Peyer's patch (tissue), 4 donors: ENCODE results near the gene PSMD13. TPM values are rescaled to one million over a fixed set of nuclear protein-coding genes. Genes with fewer than 3 reads are reported as not detected.

Experiments used
- DNase-seq, 3 donors: peaks; one replicate each; pipeline ENCODE4 v3.0.0-alpha.2; 2017 to 2019
- H3K27ac ChIP-seq, 4 donors: fragments of 200-600 bp; sonication (generic); one replicate each; pipeline ENCODE4 v1.5.1; 2016 to 2019
- H3K27me3 ChIP-seq, 2 donors: fragments of 200-600 bp; sonication (generic); one replicate each; pipeline ENCODE4 v1.5.1; 2019
- H3K36me3 ChIP-seq, 3 donors: fragments of 200-600 bp; sonication (generic); one replicate each; pipeline ENCODE4 v1.5.1; 2016 to 2019
- H3K4me1 ChIP-seq, 4 donors: fragments of 200-600 bp; sonication (generic); one replicate each; pipeline ENCODE4 v1.5.1; 2016 to 2019
- H3K4me3 ChIP-seq, 4 donors: fragments of 200-600 bp; sonication (generic); 1 replicate in 3 of 4; 2 replicates in 1 of 4; pipeline ENCODE4 v1.5.1; 2016 to 2019; ENCODE audit warnings: mild to moderate bottlenecking in 1 of 4
- H3K9me3 ChIP-seq, 4 donors: fragments of 200-600 bp; sonication (generic); one replicate each; pipeline ENCODE4 v1.5.1; 2016 to 2019; ENCODE audit warnings: mild to moderate bottlenecking in 1 of 4
- POLR2A ChIP-seq, 2 donors: fragments of 450-650 bp; IDR thresholded peaks; one replicate each; pipeline ENCODE4 v1.5.1; 2017; ENCODE audit warnings: antibody characterized with exemption in 2 of 2, mild to moderate bottlenecking in 2 of 2, moderate library complexity in 2 of 2
- total RNA-seq, 4 donors: library from RNA; depleted of rRNA; stranded (reverse); fragments of >200 nt; gene quantifications; one replicate each; pipeline ENCODE4 v1.1.0, GENCODE V29; 2016
- TF ChIP-seq, protein P1 (sequence below), 6 experiments: fragments of 450-650 bp in 4 of 6; fragments of 200-600 bp in 2 of 6; sonication (generic) in 1 of 6; IDR thresholded peaks; one replicate each; pipeline ENCODE4 v1.5.1; 2017 to 2019; ENCODE audit warnings: antibody characterized with exemption in 6 of 6, mild to moderate bottlenecking in 3 of 6, moderate library complexity in 1 of 6

PSMD13 gene
- total RNA-seq, 4 donors from 2014 or later = 74.5 to 125 (median 96.9) TPM

- Histone ChIP-seq H3K27me3 (no peaks in the 10 kb centered on the region), H3K27ac (peak overlapping the region; percentile 98 to 100 (median 99)), H3K36me3 (peaks cover 0 to 59% (median 0%) of the 10 kb centered on the region in 3 donors), H3K4me1 (peaks cover 3 to 34% (median 17%) of the 10 kb centered on the region in 4 donors), H3K9me3 (no peaks in the 10 kb centered on the region), H3K4me3 (peak overlapping the region; percentile 88 to 99 (median 98))
- DNase-seq = peak in 1 of 3 donors; percentile 70
- no peak for TF ChIP-seq POLR2A (IDR thresholded peaks at IDR 0.05)
- TF ChIP-seq, protein P1, sequence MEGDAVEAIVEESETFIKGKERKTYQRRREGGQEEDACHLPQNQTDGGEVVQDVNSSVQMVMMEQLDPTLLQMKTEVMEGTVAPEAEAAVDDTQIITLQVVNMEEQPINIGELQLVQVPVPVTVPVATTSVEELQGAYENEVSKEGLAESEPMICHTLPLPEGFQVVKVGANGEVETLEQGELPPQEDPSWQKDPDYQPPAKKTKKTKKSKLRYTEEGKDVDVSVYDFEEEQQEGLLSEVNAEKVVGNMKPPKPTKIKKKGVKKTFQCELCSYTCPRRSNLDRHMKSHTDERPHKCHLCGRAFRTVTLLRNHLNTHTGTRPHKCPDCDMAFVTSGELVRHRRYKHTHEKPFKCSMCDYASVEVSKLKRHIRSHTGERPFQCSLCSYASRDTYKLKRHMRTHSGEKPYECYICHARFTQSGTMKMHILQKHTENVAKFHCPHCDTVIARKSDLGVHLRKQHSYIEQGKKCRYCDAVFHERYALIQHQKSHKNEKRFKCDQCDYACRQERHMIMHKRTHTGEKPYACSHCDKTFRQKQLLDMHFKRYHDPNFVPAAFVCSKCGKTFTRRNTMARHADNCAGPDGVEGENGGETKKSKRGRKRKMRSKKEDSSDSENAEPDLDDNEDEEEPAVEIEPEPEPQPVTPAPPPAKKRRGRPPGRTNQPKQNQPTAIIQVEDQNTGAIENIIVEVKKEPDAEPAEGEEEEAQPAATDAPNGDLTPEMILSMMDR (IDR thresholded peaks at IDR 0.05) = no peak
These were observed 29.0 kb upstream of the PSMD13 start for GRCh38 chr11:207863-208180.

GRCh38 chr11:208181-208916 is 28.4 kb upstream of the PSMD13 start:
- H3K4me3 ChIP-seq = peak overlapping the region; percentile 88 to 99 (median 98)
- TF ChIP-seq POLR2A (IDR thresholded peaks at IDR 0.05) = peak; percentile 77 to 92
- TF ChIP-seq, protein P1 (IDR thresholded peaks at IDR 0.05) = peak in 1 of 6 experiments; percentile 2
- H3K27ac ChIP-seq = peak overlapping the region; percentile 98 to 100 (median 99)
- H3K9me3 ChIP-seq = no peaks in the 10 kb centered on the region
- H3K27me3 ChIP-seq = no peaks in the 10 kb centered on the region
- peaks cover 3 to 34% (median 17%) of the 10 kb centered on the region in 4 donors for H3K4me1 ChIP-seq
- DNase-seq = peak; percentile 77 to 92 (median 89)
- H3K36me3 ChIP-seq = peaks cover 0 to 64% (median 0%) of the 10 kb centered on the region in 3 donors

DNA sequence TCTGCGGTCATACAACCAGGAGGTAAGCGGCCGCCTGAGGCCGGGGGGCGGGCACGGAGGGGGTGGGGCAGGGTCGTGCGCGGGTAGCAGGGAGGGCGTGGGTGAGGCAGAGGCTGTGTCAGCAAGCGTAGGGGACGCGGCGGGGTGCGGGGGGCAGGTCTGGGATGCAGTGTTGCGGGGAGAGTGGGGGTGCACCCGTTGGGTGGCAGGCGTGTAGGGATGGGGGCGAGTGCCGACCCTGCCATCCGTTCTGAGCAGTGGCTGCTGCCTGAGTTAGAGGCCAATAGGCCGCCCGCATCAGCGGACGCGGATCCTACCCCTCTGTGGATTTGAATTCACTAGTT is 27.9 kb upstream of the PSMD13 start:
- peaks cover 0 to 64% (median 0%) of the 10 kb centered on the region in 3 donors for H3K36me3 ChIP-seq
- peak overlapping the region; percentile 88 to 99 (median 98) for H3K4me3 ChIP-seq
- no peak for DNase-seq
- H3K27me3 ChIP-seq = no peaks in the 10 kb centered on the region
- TF ChIP-seq, protein P1 (IDR thresholded peaks at IDR 0.05) = no peak
- no peak for TF ChIP-seq POLR2A (IDR thresholded peaks at IDR 0.05)
- H3K27ac ChIP-seq = peak overlapping the region; percentile 98 to 100 (median 99)
- peaks cover 3 to 34% (median 17%) of the 10 kb centered on the region in 4 donors for H3K4me1 ChIP-seq
- no peaks in the 10 kb centered on the region for H3K9me3 ChIP-seq

DNA sequence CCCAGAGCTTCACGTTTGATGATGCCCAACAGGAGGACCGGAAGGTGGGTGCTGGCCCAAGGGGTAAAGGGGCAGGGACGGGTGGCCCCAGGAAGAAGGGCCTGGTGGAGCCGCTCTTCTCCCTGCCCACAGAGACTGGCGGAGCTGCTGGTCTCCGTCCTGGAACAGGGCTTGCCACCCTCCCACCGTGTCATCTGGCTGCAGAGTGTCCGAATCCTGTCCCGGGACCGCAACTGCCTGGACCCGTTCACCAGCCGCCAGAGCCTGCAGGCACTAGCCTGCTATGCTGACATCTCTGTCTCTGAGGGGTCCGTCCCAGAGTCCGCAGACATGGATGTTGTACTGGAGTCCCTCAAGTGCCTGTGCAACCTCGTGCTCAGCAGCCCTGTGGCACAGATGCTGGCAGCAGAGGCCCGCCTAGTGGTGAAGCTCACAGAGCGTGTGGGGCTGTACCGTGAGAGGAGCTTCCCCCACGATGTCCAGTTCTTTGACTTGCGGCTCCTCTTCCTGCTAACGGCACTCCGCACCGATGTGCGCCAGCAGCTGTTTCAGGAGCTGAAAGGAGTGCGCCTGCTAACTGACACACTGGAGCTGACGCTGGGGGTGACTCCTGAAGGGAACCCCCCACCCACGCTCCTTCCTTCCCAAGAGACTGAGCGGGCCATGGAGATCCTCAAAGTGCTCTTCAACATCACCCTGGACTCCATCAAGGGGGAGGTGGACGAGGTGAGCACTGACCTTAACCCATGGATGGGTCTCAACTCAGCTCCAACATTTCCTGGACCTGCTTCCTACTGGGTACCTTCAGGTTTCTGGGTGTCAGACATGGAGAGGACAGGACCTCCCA is 27.3 kb upstream of the PSMD13 start:
- TF ChIP-seq, protein P1 (IDR thresholded peaks at IDR 0.05) = no peak
- no peak for TF ChIP-seq POLR2A (IDR thresholded peaks at IDR 0.05)
- Histone ChIP-seq H3K9me3 (no peaks in the 10 kb centered on the region), H3K4me1 (peaks cover 3 to 34% (median 17%) of the 10 kb centered on the region in 4 donors), H3K4me3 (peak overlapping the region; percentile 88 to 99 (median 98)), H3K27ac (peak overlapping the region; percentile 98 to 100 (median 99)), H3K36me3 (peaks cover 0 to 64% (median 0%) of the 10 kb centered on the region in 3 donors), H3K27me3 (no peaks in the 10 kb centered on the region)
- peak in 2 of 3 donors; percentile 16 to 50 for DNase-seq

GRCh38 chr11:210122-210802 is 26.5 kb upstream of the PSMD13 start:
- Histone ChIP-seq H3K4me3 (peak overlapping the region in 1 of 4 donors; percentile 88), H3K36me3 (peaks cover 0 to 64% (median 0%) of the 10 kb centered on the region in 3 donors), H3K4me1 (peaks cover 3 to 30% (median 17%) of the 10 kb centered on the region in 4 donors), H3K27ac (peak overlapping the region in 1 of 4 donors; percentile 99), H3K27me3 (no peaks in the 10 kb centered on the region), H3K9me3 (no peaks in the 10 kb centered on the region)
- DNase-seq = peak in 2 of 3 donors; percentile 3 to 35
- TF ChIP-seq, protein P1 (IDR thresholded peaks at IDR 0.05) = no peak
- no peak for TF ChIP-seq POLR2A (IDR thresholded peaks at IDR 0.05)
